GM12801 (cell line): Measurements from ENCODE around the gene ELOA.

Experiments
- TF ChIP-seq, protein P1 (sequence below): IDR thresholded peaks from one replicate; pipeline ENCODE4 v1.5.1; 2011; ENCODE audit warnings: control low read depth; ENCODE audit not compliant: insufficient read length; ENCODE audit errors: extremely low read depth

The ELOA gene

DNA sequence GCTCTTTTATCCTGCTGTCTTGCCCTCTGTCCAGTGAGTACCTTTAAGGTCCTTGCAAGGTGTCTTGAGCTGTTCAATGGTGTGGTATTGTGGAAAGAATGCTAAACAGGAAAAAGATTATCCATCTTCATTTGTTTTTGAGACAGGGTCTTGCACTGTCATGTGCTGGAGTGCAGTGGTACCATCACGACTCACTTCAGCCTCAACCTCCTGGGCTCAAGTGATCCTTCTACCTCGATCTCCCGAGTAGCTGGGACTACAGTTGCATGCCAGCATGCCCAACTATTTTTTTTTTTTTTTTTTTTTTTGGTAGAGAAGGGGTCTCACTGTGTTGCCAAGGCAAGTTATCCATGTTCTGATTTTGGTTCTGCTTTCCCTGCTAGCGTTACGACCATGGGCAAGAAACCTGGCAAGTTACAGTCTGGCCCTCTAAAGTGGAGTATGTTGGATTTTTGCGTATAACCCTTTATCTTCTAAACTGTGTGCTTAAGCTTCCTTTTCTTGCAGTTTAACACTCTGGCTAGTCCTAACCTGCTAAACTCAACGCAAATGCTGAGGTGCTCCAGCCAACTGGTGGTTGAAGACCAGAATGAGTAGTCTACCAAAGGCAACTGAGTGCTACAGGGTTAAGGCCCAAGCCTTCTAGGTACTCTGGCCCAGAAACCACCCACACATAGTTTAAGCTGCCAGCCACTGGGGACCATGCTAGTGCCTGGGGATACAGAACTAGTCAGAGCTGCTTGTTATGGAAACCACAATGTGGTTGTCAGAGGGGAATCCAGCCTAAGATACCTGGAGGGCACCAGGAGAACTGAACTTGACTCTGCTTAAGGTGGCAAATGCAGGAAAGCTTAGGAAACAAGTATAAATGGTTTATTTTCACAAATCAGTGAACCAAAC is 43.7 kb upstream of the ELOA start:
- TF ChIP-seq, protein P1, sequence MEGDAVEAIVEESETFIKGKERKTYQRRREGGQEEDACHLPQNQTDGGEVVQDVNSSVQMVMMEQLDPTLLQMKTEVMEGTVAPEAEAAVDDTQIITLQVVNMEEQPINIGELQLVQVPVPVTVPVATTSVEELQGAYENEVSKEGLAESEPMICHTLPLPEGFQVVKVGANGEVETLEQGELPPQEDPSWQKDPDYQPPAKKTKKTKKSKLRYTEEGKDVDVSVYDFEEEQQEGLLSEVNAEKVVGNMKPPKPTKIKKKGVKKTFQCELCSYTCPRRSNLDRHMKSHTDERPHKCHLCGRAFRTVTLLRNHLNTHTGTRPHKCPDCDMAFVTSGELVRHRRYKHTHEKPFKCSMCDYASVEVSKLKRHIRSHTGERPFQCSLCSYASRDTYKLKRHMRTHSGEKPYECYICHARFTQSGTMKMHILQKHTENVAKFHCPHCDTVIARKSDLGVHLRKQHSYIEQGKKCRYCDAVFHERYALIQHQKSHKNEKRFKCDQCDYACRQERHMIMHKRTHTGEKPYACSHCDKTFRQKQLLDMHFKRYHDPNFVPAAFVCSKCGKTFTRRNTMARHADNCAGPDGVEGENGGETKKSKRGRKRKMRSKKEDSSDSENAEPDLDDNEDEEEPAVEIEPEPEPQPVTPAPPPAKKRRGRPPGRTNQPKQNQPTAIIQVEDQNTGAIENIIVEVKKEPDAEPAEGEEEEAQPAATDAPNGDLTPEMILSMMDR = no peak

DNA sequence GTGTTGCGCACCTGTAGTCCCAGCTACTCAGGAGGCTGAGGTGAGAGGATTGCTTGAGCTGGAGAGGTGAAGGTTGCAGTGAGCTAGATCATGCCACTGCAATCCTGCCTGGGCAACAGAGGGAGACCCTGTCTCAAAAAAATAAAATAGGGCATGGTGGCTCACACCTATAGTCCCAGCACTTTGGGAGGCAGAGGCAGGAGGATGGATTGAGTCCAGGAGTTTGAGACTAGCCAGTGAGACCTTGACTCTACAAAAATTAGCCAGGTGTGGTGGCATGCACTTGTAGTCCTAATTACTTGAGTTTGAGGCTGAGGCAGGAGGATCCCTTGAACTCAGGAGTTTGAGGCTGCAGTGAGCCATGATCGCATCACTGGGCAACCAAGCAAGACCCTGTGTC is 42.0 kb upstream of the ELOA start:
- TF ChIP-seq, protein P1 = no peak

DNA sequence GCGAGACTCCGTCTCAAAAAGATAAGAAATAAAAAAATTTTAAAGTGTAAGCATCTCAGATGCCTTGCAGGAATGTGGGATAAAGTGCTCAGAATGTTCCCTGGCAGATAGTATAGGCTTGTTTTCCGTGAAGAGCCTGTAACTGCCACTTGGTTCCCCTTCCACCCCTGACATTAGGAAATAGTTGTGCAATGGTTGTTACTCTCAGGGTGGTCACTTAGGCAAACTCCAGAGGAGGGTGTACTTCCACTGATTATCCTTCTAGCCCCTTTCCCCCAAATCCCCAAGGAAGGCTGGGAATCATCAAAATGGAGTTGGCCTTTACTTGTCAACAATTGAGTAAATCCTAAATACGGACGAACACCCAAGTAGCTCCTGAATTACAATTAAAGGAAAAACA is 41.3 kb upstream of the ELOA start:
- TF ChIP-seq, protein P1 = no peak

DNA sequence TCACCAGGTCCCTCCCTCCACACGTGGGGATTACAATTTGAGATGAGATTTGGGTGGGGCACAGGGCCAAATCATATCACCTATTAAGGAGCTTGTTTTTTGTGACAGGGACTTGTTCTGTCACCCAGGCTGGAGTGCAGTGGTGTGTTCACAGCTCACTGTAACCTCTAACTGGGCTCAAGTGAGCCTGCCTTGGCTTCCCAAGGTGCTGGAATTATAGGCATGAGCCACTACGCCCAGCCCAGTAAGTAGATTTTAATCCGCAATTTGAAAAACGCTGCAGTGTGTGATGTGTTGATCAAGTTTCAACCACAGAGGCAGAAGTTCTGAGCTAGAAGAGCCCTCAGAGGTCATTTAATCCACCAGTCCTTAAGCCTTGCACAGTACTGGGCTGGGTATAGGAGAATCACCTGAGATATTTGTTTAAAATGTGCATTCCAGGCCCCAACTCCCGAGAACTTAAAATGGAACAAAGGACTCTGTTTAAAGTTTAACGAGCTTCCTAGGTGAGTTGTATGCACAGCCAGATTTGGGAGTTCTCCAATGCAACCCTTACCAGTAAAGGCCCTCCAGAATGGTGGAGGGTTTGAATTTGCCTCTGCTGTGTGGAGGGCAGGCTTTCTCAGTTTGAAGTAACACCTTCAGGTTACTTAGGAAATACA is 38.3 kb upstream of the ELOA start:
- TF ChIP-seq, protein P1 = no peak

DNA sequence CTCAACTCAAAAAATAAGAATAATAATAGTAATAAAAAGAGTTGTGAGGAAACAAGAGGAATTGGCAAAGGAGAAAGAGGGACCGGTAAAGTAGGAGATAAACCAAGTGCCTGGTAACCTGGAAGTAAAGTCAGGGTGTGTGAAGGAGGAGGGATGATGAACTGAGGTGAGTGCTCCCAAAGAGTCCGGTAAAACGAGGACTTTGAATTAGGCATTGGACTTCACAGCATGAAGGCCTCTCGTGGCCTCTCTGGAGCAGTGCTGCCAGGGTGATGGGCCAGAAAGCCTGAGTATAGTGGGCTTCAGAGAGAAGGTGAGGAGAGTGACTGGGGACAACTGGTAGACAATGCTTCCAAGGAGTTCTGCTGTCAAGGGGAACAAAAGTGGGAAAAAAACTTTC is 34.0 kb upstream of the ELOA start:
- TF ChIP-seq, protein P1 = no peak

DNA sequence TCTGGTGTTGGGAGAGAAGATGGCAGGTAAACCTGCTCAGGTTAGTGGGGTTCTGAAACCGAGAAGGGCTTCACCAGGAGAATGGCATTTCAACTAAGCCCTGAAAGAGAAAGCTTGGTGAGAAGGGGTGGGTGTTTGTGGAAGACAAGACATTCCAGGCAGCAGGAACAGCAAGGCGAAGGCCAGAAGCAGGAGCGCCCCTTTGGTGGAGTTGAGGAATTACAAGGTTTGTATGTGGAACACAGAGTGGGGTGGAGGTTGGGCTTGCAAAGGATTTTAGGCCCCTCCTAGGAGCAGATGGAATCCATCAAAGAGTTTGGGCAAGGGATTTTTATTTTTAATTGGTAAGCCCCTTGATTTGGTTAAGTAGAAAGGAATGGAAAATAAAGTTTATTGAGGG is 24.8 kb upstream of the ELOA start:
- TF ChIP-seq, protein P1 = no peak

DNA sequence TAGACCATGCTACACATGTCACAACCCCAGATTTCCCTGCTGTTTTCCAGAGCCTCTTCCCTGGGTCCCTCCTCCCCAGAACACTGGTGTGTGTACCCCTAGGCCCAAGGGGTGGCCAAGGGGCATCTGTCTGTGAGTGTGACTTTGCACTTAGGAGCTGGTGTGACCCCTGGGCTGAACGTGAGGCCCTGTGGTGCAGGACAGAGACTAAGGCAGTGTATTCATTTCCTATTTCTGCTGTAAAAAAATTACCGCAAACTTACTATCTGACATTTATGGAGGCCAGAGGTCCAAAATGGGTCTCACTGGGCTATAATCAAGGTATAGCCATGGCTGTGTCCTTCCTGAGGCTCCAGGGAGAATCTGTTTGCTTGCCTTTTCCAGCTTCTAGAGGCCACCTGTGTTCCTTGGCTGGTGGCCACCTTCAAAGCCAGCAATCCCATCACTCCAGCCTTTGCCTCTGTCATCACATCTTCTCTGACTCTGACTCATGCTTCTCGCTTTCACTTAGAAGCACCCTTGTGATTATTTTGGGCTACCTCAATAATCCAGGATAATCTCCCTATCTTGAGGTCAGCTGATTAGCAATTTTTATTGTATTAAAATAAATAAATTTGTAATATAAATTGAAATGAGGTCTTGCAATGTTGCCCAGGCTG is 24.0 kb upstream of the ELOA start:
- TF ChIP-seq, protein P1 = no peak
